Ectodermal cell (in vitro differentiated cells): ENCODE data around the gene CALN1.

Experiments used
- H3K27ac ChIP-seq: 2 replicates; pipeline ENCODE4 v1.7.0; 2013; ENCODE audit warnings: mild to moderate bottlenecking, low read depth, low read length; ENCODE audit not compliant: insufficient read depth, poor library complexity, severe bottlenecking
- H3K27me3 ChIP-seq: 2 replicates; pipeline ENCODE4 v1.7.0; 2013; ENCODE audit warnings: mild to moderate bottlenecking, low read length; ENCODE audit not compliant: insufficient read depth, control insufficient read depth, poor library complexity, severe bottlenecking
- H3K36me3 ChIP-seq: one replicate; pipeline ENCODE4 v1.7.0; 2013; ENCODE audit warnings: low read length; ENCODE audit not compliant: control insufficient read depth, insufficient read depth
- H3K4me1 ChIP-seq: one replicate; pipeline ENCODE4 v1.7.0; 2013; ENCODE audit warnings: low read length; ENCODE audit not compliant: control insufficient read depth, insufficient read depth
- H3K4me3 ChIP-seq: 2 replicates; pipeline ENCODE4 v1.7.0; 2013; ENCODE audit warnings: low read depth, low read length, control low read depth; ENCODE audit not compliant: insufficient read depth
- H3K9me3 ChIP-seq: 2 replicates; pipeline ENCODE4 v1.7.0; 2013; ENCODE audit warnings: mild to moderate bottlenecking, low read length, moderate library complexity; ENCODE audit not compliant: control insufficient read depth
- WGBS, 2 experiments: methylation state at CpG; one replicate each; pipeline ENCODE4 v1.1.7; 2013; ENCODE audit warnings: missing lambda C conversion rate in 2 of 2; 5-methylcytosine and 5-hydroxymethylcytosine counted together

The CALN1 gene

DNA sequence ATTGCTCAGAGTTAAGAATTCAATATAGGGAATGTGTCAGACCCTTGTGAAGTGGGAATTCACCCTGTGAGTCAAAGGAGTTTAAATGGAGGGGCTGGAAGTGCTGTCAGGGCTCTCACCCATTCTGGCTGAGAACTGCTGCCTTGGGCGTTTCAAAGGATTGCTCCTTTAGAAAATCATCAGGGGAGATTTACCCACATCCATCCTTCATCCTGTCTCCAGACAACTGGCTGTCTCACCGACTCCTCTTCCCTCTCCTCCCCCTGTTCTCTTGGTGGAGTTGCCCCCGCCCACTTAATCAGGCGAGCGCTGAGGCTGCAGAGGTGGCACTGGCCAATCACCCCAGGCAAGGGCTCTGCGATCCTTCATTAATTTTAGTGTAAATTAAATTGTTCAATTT, 554.8 kb downstream of the CALN1 start:
- no peaks in the 10 kb centered on the region for H3K27me3 ChIP-seq
- H3K36me3 ChIP-seq: no peaks in the 10 kb centered on the region
- H3K27ac ChIP-seq: no peak overlapping the region
- no peaks in the 10 kb centered on the region for H3K9me3 ChIP-seq
- 73 to 78% methylated on average over 5 of the region's 6 CpGs for WGBS, 2 experiments
- H3K4me3 ChIP-seq: no peak overlapping the region
- H3K4me1 ChIP-seq: no peaks in the 10 kb centered on the region

DNA sequence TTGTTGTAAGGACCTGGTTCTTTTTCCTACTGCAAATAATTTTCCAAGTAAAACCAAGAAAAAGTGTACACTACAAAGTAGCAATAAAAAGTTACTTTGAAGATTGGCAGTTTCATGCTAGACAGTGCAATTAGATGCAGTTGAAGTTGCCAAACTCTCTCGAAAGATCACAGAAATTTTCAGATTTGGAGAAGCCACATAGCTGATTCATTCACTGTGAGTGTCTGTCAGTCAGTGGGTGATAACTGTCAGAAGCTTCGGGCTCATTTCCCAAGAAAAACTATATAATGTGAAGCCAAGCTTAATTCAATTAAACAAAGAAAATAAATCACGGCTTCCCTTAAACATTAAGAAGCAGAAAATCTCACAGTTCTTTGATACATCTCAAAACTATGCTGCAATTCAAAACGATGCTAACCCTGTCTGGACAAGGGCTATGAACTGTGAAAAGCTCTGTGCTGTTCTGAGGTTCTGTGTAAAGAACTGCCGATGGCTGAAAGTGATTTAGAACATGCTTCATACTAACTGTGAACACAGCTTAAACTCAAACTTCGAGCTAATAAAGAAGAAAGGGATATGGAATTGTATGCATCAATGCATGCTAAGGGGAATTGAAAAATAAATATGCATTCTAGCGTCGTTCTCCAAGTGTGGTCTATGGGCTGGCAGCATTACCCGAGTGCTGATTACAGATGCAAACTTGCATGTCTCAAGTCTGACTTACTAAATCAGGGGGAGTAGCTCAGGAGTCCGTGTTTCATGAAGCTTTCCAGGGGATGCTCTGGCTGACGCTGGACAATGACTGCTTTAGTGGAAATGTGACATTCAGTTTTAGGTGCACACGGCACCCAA, 557.4 kb downstream of the CALN1 start:
- Histone ChIP-seq H3K4me1 (no peaks in the 10 kb centered on the region), H3K9me3 (no peaks in the 10 kb centered on the region)
- 88 to 91% methylated on average over 12 of the region's 12 CpGs for WGBS, 2 experiments

DNA sequence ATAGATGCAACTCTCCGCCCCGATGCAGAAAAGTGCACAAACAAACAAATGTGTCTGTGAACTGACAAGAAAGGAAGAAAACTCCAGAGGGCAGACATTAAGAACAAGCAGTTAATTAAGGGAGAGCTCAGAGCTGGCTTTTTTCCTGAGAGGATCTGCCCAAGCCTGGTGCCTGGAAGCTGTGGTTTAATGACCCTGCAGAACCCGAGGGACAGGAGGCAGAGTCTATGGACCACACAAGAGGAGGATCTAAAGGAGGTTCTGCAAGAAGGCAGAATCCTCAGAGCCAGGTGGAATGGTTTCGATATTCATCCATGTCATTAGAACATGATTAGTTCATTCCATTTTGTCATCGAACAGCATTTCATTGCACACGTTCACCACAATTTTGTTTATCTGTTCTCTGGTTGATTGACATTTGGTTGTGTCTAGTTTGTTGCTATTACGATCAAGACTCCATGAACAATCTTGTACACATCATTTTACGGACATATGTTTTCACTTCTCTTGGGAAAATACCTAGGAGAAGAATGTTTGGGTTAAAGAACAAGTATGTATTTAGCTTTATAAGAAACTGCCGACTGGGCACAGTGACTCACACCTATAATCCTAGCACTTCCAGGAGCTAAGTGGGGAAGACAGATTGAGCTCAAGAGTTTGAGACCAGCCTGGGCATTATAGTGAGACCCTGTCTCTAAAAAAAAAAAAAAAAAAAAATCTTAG, 560.2 kb downstream of the CALN1 start:
- H3K4me1 ChIP-seq: no peaks in the 10 kb centered on the region
- H3K4me3 ChIP-seq: no peak overlapping the region
- no peaks in the 10 kb centered on the region for H3K27me3 ChIP-seq
- no peak overlapping the region for H3K27ac ChIP-seq
- WGBS, 2 experiments: 92 to 93% methylated on average over 7 to 8 of the region's 9 CpGs
- H3K36me3 ChIP-seq: no peaks in the 10 kb centered on the region
- H3K9me3 ChIP-seq: no peaks in the 10 kb centered on the region

More for the DNA sequence above, 557.4 kb downstream of the CALN1 start:
- Histone ChIP-seq H3K4me3 (no peak overlapping the region), H3K27ac (no peak overlapping the region), H3K27me3 (no peaks in the 10 kb centered on the region), H3K36me3 (no peaks in the 10 kb centered on the region)

DNA sequence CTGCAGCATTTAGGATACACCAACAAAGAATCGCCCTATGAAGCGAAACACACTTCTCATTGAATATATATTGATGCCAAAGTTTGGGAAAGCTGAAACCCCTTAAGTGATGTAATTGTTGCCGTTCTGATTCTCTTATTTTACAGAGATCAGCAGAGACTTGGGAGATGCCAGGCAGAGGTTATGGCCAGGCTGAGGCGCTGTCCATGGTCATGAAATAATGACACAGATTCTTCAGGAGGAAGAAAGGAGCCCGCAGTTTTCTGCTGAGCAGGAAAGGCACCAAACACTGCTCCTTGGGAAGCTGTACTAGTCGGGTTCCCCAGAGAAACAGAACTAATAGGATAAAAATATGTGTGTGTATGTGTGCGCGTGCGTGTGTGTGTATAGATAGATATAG, 566.0 kb downstream of the CALN1 start:
- Histone ChIP-seq H3K36me3 (no peaks in the 10 kb centered on the region), H3K27ac (no peak overlapping the region)
- 57 to 61% methylated on average over 6 of the region's 9 CpGs for WGBS, 2 experiments

DNA sequence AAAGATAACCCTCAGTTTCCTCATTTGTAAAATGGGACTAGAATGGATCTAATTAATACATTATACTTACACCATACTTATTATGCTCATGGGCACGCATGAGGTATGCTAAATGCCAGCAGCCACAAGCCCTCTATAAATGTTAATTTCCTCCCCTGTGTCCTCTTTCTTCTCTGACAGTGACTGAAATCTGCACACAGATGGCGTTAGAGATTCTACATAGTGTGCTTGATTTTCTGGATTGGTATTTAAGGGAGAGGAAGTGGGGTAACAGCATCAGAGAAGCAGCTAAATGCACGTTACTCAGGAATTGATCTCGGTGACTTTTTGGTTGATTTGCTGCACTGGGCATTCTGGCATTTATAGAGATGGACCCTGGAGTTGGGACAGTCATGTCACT, 568.5 kb downstream of the CALN1 start:
- no peaks in the 10 kb centered on the region for H3K4me1 ChIP-seq
- H3K4me3 ChIP-seq: no peak overlapping the region
- H3K27me3 ChIP-seq: no peaks in the 10 kb centered on the region
- 69 to 80% methylated on average over 4 of the region's 4 CpGs for WGBS, 2 experiments
- H3K9me3 ChIP-seq: no peaks in the 10 kb centered on the region
- H3K36me3 ChIP-seq: no peaks in the 10 kb centered on the region
- H3K27ac ChIP-seq: no peak overlapping the region

More for the DNA sequence above, 566.0 kb downstream of the CALN1 start:
- Histone ChIP-seq H3K27me3 (no peaks in the 10 kb centered on the region), H3K9me3 (no peaks in the 10 kb centered on the region), H3K4me3 (no peak overlapping the region), H3K4me1 (no peaks in the 10 kb centered on the region)

DNA sequence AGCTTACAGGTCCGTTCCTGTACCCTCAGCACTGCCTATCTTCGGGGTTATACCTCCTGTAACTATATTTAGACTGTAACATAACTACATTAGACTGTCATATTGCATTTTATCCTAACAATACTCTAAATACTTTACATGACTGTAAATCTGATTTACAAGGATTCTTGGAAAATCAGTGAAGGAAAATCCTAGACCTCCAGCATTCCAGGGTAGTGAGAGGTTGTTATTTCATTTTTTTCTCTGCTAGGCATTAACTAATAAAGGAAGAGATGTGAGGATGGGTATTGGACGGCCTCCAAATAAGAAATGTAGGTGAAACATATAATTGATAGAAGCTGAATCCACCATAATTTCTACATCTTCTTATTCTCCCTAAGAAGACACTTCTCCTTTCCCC, 569.4 kb downstream of the CALN1 start:
- Histone ChIP-seq H3K27me3 (no peaks in the 10 kb centered on the region), H3K27ac (no peak overlapping the region)
- 93 to 95% methylated on average over 2 to 3 of the region's 3 CpGs for WGBS, 2 experiments

DNA sequence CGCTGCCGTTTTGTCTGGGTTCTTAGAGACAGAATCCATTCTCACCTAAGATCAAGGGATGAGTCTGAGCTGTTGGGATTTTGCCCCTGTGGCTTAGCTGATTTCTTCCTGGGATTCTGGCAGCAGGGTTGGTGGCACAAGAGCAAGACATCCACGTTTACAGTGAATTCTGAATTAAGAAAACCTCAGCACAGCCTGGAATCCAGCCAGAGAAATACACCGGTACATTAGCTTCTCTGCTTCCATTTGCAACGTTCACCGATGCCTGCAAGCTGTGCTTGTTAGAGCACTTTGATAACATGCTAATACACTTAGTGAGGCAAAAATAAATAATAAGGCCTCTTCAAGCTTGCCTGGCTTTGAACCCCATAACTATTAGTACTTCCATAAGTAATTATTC, 569.8 kb downstream of the CALN1 start:
- H3K36me3 ChIP-seq: no peaks in the 10 kb centered on the region
- no peak overlapping the region for H3K27ac ChIP-seq
- H3K9me3 ChIP-seq: no peaks in the 10 kb centered on the region
- no peaks in the 10 kb centered on the region for H3K4me1 ChIP-seq
- no peaks in the 10 kb centered on the region for H3K27me3 ChIP-seq
- 69 to 74% methylated on average over 6 of the region's 6 CpGs for WGBS, 2 experiments
- H3K4me3 ChIP-seq: no peak overlapping the region

More for the DNA sequence above, 569.4 kb downstream of the CALN1 start:
- H3K4me3 ChIP-seq: no peak overlapping the region
- H3K9me3 ChIP-seq: no peaks in the 10 kb centered on the region
- no peaks in the 10 kb centered on the region for H3K4me1 ChIP-seq
- no peaks in the 10 kb centered on the region for H3K36me3 ChIP-seq

DNA sequence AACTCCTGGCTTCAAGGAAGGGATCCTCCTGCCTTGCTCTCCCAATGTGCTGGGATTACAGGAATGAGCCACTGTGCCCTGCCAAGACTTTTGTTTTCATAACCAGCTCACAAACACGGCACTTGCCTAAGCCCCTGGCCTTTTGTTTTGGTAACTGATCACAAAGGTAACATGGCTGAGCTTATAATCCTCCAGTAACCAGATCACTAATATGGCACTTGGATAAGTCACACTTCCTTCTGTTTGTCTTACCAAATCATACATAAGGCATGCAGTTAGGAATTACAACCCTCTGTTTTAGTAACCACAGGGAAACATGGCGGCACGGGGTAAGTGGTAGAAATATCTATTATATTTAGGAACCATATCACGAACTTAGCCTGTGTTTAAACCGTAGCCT, 577.1 kb downstream of the CALN1 start:
- no peaks in the 10 kb centered on the region for H3K4me1 ChIP-seq
- no peaks in the 10 kb centered on the region for H3K27me3 ChIP-seq
- no peaks in the 10 kb centered on the region for H3K36me3 ChIP-seq
- no peak overlapping the region for H3K4me3 ChIP-seq
- no peaks in the 10 kb centered on the region for H3K9me3 ChIP-seq
- 96% methylated on average over 3 to 5 of the region's 5 CpGs for WGBS, 2 experiments
- no peak overlapping the region for H3K27ac ChIP-seq

DNA sequence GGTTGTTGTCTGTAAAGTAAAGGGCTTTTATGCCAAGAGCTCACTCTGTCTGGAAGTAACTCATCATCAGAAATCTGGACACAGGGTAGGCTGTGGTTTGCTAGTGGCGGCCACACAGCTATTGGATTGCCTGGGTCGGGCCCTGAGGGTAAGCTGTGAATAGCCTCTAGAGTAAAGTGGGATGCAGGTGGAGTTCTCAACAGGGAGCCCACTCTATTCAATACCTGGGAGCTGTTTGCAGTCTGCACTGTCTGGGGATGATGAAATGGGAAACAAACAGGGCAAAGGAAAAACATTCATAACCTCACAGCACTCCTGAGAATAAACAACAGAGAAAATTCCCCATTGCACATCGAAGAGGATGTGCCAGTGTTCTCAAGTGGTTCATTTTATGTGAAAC, 582.6 kb downstream of the CALN1 start:
- Histone ChIP-seq H3K27ac (no peak overlapping the region), H3K9me3 (no peaks in the 10 kb centered on the region), H3K36me3 (no peaks in the 10 kb centered on the region), H3K27me3 (no peaks in the 10 kb centered on the region), H3K4me1 (no peaks in the 10 kb centered on the region), H3K4me3 (no peak overlapping the region)
- WGBS, 2 experiments: 61 to 79% methylated on average over 2 to 3 of the region's 3 CpGs

DNA sequence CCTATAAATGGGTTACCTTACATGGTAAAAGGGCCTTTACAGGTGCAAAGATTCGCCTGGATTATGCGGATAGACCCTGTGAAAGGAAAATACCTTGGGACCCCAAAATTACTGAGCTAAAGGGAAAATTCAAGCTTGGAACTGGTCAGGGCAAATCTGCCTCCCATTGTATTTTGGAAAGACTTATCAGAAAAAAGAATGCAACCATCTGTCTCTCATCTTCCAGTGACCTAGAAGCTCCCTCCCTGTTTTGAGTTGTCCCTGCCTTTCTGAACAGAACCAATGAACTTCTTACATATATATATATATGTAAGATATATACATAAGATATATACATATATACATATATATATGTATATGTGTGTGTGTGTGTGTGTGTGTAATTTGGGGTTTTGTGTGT, 583.8 kb downstream of the CALN1 start:
- Histone ChIP-seq H3K27me3 (no peaks in the 10 kb centered on the region), H3K4me1 (no peaks in the 10 kb centered on the region), H3K9me3 (no peaks in the 10 kb centered on the region), H3K36me3 (no peaks in the 10 kb centered on the region), H3K27ac (no peak overlapping the region), H3K4me3 (no peak overlapping the region)
- WGBS, 2 experiments: 91 to 93% methylated on average over 2 of the region's 2 CpGs
